Measurements from ENCODE around the gene LIPT2. TPM values are rescaled to one million over a fixed set of nuclear protein-coding genes. Genes with fewer than 3 reads are reported as not detected.

LIPT2 gene
- total and polyA plus RNA-seq, 2 of the 4 experiments (the other 2 are of a cell fraction) = 1.7 to 2.9 TPM

GRCh38 chr11:74453373-74453975 is 40.0 kb downstream of the LIPT2 start:
- dilution Hi-C loops (cut with HindIII; ENCODE audit: low sequenced_read_pairs, unreplicated experiment) = no loop called here
- 0% methylated on average over 3 of the region's 10 CpGs; no CpG with 5 or more reads in 1 of the 2 experiments for WGBS, 2 experiments (ENCODE audit: extremely low coverage in 2 of 2, insufficient read length in 1 of 2)
- Histone ChIP-seq H3K4me2 (ENCODE audit: low read depth, low read length) (no peak overlapping the region), H3K27me3 (ENCODE audit: control insufficient read depth, insufficient read depth, low read length) (peaks cover 11% of the 10 kb centered on the region), H3K4me3 (ENCODE audit: insufficient read depth, low read depth, low read length) (no peak overlapping the region), H3K56ac (ENCODE audit: extremely low read depth, insufficient read depth, low read length) (no peak overlapping the region), H3K9me1 (ENCODE audit: insufficient read depth, low read length) (no peaks in the 10 kb centered on the region), H2BK5ac (ENCODE audit: low read depth, low read length, poor library complexity, severe bottlenecking) (no peak overlapping the region), H3K4me1 (ENCODE audit: control insufficient read depth, insufficient read depth, low read length) (no peaks in the 10 kb centered on the region), H4K5ac (ENCODE audit: low read depth, low read length) (no peak overlapping the region), H3K23ac (ENCODE audit: low read depth, low read length) (no peak overlapping the region), H3K27ac (ENCODE audit: insufficient read depth, low read length) (no peak overlapping the region), H3K9ac (ENCODE audit: low read depth, low read length) (no peak overlapping the region), H2BK120ac (ENCODE audit: low read depth, low read length) (no peak overlapping the region), H4K8ac (ENCODE audit: low read depth in 2 of 2, low read length in 2 of 2) (no peak overlapping the region), H4K20me1 (ENCODE audit: insufficient read depth, low read length) (no peaks in the 10 kb centered on the region), H3K9me3 (ENCODE audit: control insufficient read depth, insufficient read depth, low read length) (no peaks in the 10 kb centered on the region), H3K14ac (replicated peaks; ENCODE audit: low read depth, low read length) (no peak overlapping the region), H2AK5ac (ENCODE audit: low read depth, low read length) (no peak overlapping the region), H3K4ac (ENCODE audit: low read depth, low read length) (no peak overlapping the region), H3K18ac (ENCODE audit: low read depth, low read length) (no peak overlapping the region), H2BK15ac (ENCODE audit: low read depth, low read length) (no peak overlapping the region), H3K36me3 (ENCODE audit: control insufficient read depth, insufficient read depth, low read length) (no peaks in the 10 kb centered on the region), H2AK9ac (replicated peaks; ENCODE audit: low read depth, low read length, poor library complexity) (no peak overlapping the region), H2BK20ac (ENCODE audit: low read depth, low read length) (no peak overlapping the region), H4K91ac (ENCODE audit: insufficient read depth, low read depth, low read length) (no peak overlapping the region), H2AFZ (replicated peaks; ENCODE audit: low read length, poor library complexity) (no peak overlapping the region), H3K79me1 (ENCODE audit: low read depth in 1 of 2, low read length in 2 of 2) (no peaks in the 10 kb centered on the region)
- no TSS peak for BruUV-seq (replicated peaks)
- TF ChIP-seq MAZ (IDR thresholded peaks at IDR 0.05; ENCODE audit: borderline replicate concordance, low read depth, low read length) (no peak), BHLHE40 (IDR thresholded peaks at IDR 0.05; ENCODE audit: low read depth, low read length) (no peak), FOS (IDR thresholded peaks at IDR 0.05; ENCODE audit: low read depth, low read length) (no peak), NFE2L2 (IDR thresholded peaks at IDR 0.05; ENCODE audit: low read depth, low read length) (no peak), CHD1 (IDR thresholded peaks at IDR 0.05; ENCODE audit: low read depth, low read length) (no peak), ELK1 (IDR thresholded peaks at IDR 0.05; ENCODE audit: borderline replicate concordance, low read depth, low read length) (no peak), CEBPB (IDR thresholded peaks at IDR 0.05; ENCODE audit: low read depth, low read length) (no peak), MXI1 (IDR thresholded peaks at IDR 0.05; ENCODE audit: borderline replicate concordance, low read depth, low read length) (no peak), RAD21 (IDR thresholded peaks at IDR 0.05; ENCODE audit: low read length) (peak; percentile 79), RCOR1 (IDR thresholded peaks at IDR 0.05; ENCODE audit: insufficient replicate concordance, low read length) (no peak), MAFK (IDR thresholded peaks at IDR 0.05; ENCODE audit: low read depth, low read length) (no peak), RFX5 (IDR thresholded peaks at IDR 0.05; ENCODE audit: low read depth, low read length) (no peak), CTCF (conservative IDR thresholded peaks at IDR 0.05; ENCODE audit: low read depth, low read length) (peak; percentile 82), SMC3 (IDR thresholded peaks at IDR 0.05; ENCODE audit: low read depth, low read length) (peak; percentile 92), POLR2A (IDR thresholded peaks at IDR 0.05; ENCODE audit: low read depth, low read length) (no peak)
- TF ChIP-seq, protein P1, sequence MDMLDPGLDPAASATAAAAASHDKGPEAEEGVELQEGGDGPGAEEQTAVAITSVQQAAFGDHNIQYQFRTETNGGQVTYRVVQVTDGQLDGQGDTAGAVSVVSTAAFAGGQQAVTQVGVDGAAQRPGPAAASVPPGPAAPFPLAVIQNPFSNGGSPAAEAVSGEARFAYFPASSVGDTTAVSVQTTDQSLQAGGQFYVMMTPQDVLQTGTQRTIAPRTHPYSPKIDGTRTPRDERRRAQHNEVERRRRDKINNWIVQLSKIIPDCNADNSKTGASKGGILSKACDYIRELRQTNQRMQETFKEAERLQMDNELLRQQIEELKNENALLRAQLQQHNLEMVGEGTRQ (IDR thresholded peaks at IDR 0.05; ENCODE audit: low read depth, low read length) = no peak
- DNase-seq (peak; percentile 63), ATAC-seq (ENCODE audit: low read depth) (peak; percentile 83)
- in situ Hi-C loops (cut with MboI; ENCODE audit: low sequenced_read_pairs) = loop anchor here (5.0 kb wide), 2 partner anchors 119 to 196 kb away; no protein-coding TSS in a partner anchor
- intact Hi-C loops (cut with micrococcal nuclease) = loop anchor here (1.0 kb wide), 3 partner anchors 117 to 286 kb away; no protein-coding TSS in a partner anchor
- CTCF ChIA-PET = interaction anchor here (0.6 to 3.7 kb wide), 12 partner anchors 9 to 368 kb away, joined by 3 to 21 read pairs (median 4); no protein-coding TSS in a partner anchor
- POLR2A ChIA-PET (ENCODE audit: unreplicated experiment) = no interaction called here

Data from IMR-90 (cell line).